A549 (cell line): ENCODE measurements around the gene IGFBP2. TPM values are rescaled to one million over a fixed set of nuclear protein-coding genes. Genes with fewer than 3 reads are reported as not detected.

Source experiments
- ATAC-seq, 2 experiments: fragments of 200-7000 bp in 1 of 2; fragments of >200 bp in 1 of 2; cut with Nextera tagmentation in 1 of 2; cut with Tn5 transposase in 1 of 2; 3 replicates each; pipeline versions ENCODE4 v1.8.0 to v1.9.1; 2018 to 2020; ENCODE audit warnings: mild to moderate bottlenecking in 1 of 2, moderate library complexity in 1 of 2
- CTCF ChIA-PET: fragments of 300-600 bp; sonication (Branson Sonifier 250); formaldehyde crosslinking; extraction: SDS; loops from one replicate; lab custom pipeline; 2021; ENCODE audit warnings: antibody characterized with exemption, inconsistent platforms; lab: Yijun Ruan, JAX
- POLR2A ChIA-PET: fragments of 350-600 bp; formaldehyde crosslinking; extraction: SDS; loops from one replicate; lab custom pipeline; 2021; ENCODE audit warnings: antibody characterized with exemption, inconsistent platforms; lab: Yijun Ruan, JAX
- DNase-seq, 2 experiments: peaks; one replicate each; pipeline versions ENCODE4 v3.0.0 to v3.0.0-alpha.2; 2011 to 2016; ENCODE audit warnings: low read depth in 1 of 2, low spot score in 1 of 2
- FAIRE-seq: peaks from 2 replicates; lab custom pipeline; 2011; peaks lifted over from hg19 to GRCh38; lab: Jason Lieb, UNC
- H3K27ac ChIP-seq, 2 experiments: fragments of >200 bp; sonication (Bioruptor Twin); formaldehyde crosslinking; 3 replicates each; pipeline ENCODE4 v1.5.1; 2016 to 2017
- H3K4me1 ChIP-seq: fragments of >200 bp; sonication (Bioruptor Twin); formaldehyde crosslinking; 3 replicates; pipeline ENCODE4 v1.6.1; 2016
- H3K4me2 ChIP-seq: fragments of >200 bp; sonication (Bioruptor Twin); formaldehyde crosslinking; 3 replicates; pipeline ENCODE4 v1.6.1; 2016
- H3K4me3 ChIP-seq: fragments of >200 bp; sonication (Bioruptor Twin); formaldehyde crosslinking; 3 replicates; pipeline ENCODE4 v1.5.1; 2016
- H3K9me3 ChIP-seq: fragments of >200 bp; sonication (Bioruptor Twin); formaldehyde crosslinking; 3 replicates; pipeline ENCODE4 v1.6.1; 2016
- CHD2 ChIP-seq: fragments of 150-350 bp; IDR thresholded peaks from 2 replicates; pipeline ENCODE4 v1.6.1; 2014; ENCODE audit warnings: low read length; ENCODE audit not compliant: partially characterized antibody
- CHD4 ChIP-seq: fragments of 200-600 bp; sonication (generic); IDR thresholded peaks from 2 replicates; pipeline ENCODE4 v1.6.1; 2016; ENCODE audit warnings: antibody characterized with exemption, mild to moderate bottlenecking, borderline replicate concordance
- CTCF ChIP-seq: fragments of >200 bp; sonication (Bioruptor Twin); formaldehyde crosslinking; IDR thresholded peaks from 3 replicates; pipeline ENCODE4 v1.5.1; 2016
- EHF ChIP-seq: fragments of 250-450 bp; sonication (Bioruptor Pico); IDR thresholded peaks from 2 replicates; pipeline ENCODE4 v1.5.0; 2020; ENCODE audit warnings: mild to moderate bottlenecking
- ELK1 ChIP-seq: fragments of 150-350 bp; IDR thresholded peaks from 2 replicates; pipeline ENCODE4 v1.6.1; 2014; ENCODE audit warnings: low read depth, mild to moderate bottlenecking, low read length
- GATA3 ChIP-seq: IDR thresholded peaks from 2 replicates; pipeline ENCODE4 v1.6.1; 2012; ENCODE audit warnings: borderline replicate concordance
- HEYL ChIP-seq: fragments of 250-450 bp; sonication (Bioruptor Pico); IDR thresholded peaks from 2 replicates; pipeline ENCODE4 v1.8.0; 2021; ENCODE audit warnings: mild to moderate bottlenecking, moderate library complexity
- HOXA7 ChIP-seq: fragments of 250-450 bp; sonication (Bioruptor Pico); IDR thresholded peaks from 2 replicates; pipeline ENCODE4 v1.5.0; 2020; ENCODE audit warnings: mild to moderate bottlenecking, moderate library complexity
- JUN ChIP-seq, 2 experiments: fragments of >200 bp; sonication (Bioruptor Twin); formaldehyde crosslinking; IDR thresholded peaks; 2 replicates in 1 of 2; 3 replicates in 1 of 2; pipeline ENCODE4 v1.6.1; 2016 to 2017
- MAZ ChIP-seq: fragments of 150-350 bp; IDR thresholded peaks from 2 replicates; pipeline ENCODE4 v1.6.1; 2014; ENCODE audit warnings: antibody characterized with exemption, low read depth, low read length, borderline replicate concordance
- MYC ChIP-seq: IDR thresholded peaks from 2 replicates; pipeline ENCODE4 v1.6.1; 2012; ENCODE audit warnings: mild to moderate bottlenecking, inconsistent platforms, low read length, improper control_type of control experiment, borderline replicate concordance
- PHF8 ChIP-seq: fragments of 200-600 bp; sonication (generic); IDR thresholded peaks from 2 replicates; pipeline ENCODE4 v1.6.1; 2016; ENCODE audit warnings: low read depth, mild to moderate bottlenecking, antibody characterized with exemption, moderate library complexity, borderline replicate concordance
- POLR2A ChIP-seq: IDR thresholded peaks from 2 replicates; pipeline ENCODE4 v1.6.1; 2012; ENCODE audit warnings: mild to moderate bottlenecking, low read length
- RAD21 ChIP-seq, 2 experiments: fragments of >200 bp in 1 of 2; sonication (Bioruptor Twin) in 1 of 2; formaldehyde crosslinking in 1 of 2; IDR thresholded peaks in 1 of 2; conservative IDR thresholded peaks in 1 of 2; 2 replicates in 1 of 2; 3 replicates in 1 of 2; pipeline ENCODE4 v1.6.1; 2012 to 2018; ENCODE audit warnings: inconsistent platforms in 1 of 2
- RCOR1 ChIP-seq: fragments of 150-350 bp; IDR thresholded peaks from 2 replicates; pipeline ENCODE4 v1.6.1; 2014; ENCODE audit warnings: antibody characterized with exemption, low read length, low read depth
- SREBF2 ChIP-seq: fragments of 450-650 bp; IDR thresholded peaks from 2 replicates; pipeline ENCODE4 v1.6.1; 2014; ENCODE audit warnings: mild to moderate bottlenecking, moderate library complexity
- TP53 ChIP-seq: fragments of 250-450 bp; sonication (Bioruptor Pico); IDR thresholded peaks from 2 replicates; pipeline ENCODE4 v1.5.0; 2021; ENCODE audit warnings: mild to moderate bottlenecking, moderate library complexity
- ZC3H11A ChIP-seq: fragments of 450-650 bp; IDR thresholded peaks from 2 replicates; pipeline ENCODE4 v1.6.1; 2014; ENCODE audit warnings: antibody characterized with exemption, mild to moderate bottlenecking
- WGBS: methylation state at CpG from one replicate; pipeline ENCODE4 v1.1.6; 2017; ENCODE audit errors: missing lambda C conversion rate; 5-methylcytosine and 5-hydroxymethylcytosine counted together
- polyA plus RNA-seq, 4 experiments: library from polyadenylated mRNA; depleted of rRNA in 3 of 4; stranded (reverse); fragments of >200 nt; fragmentation: RNase III in 1 of 4; extraction: RNeasy Plus Mini Kit Qiagen cat#74134 plus additional on column Dnase treatment in 1 of 4; gene quantifications; 2 replicates in 3 of 4; 3 replicates in 1 of 4; pipeline ENCODE4 v1.2.3, GENCODE V29; 2011 to 2017
- TF ChIP-seq, protein P1 (sequence below): fragments of 200-600 bp; sonication (generic); IDR thresholded peaks from 2 replicates; pipeline ENCODE4 v1.6.1; 2016; ENCODE audit warnings: antibody characterized with exemption, mild to moderate bottlenecking, moderate library complexity
- TF ChIP-seq, protein P2 (sequence below): fragments of 250-450 bp; sonication (Bioruptor Pico); IDR thresholded peaks from 2 replicates; pipeline ENCODE4 v1.5.0; 2021; ENCODE audit warnings: mild to moderate bottlenecking, moderate library complexity, borderline replicate concordance

The IGFBP2 gene
- polyA plus RNA-seq, 2 of the 4 experiments (the other 2 are of a cell fraction): 26.1 to 34.9 TPM

DNA sequence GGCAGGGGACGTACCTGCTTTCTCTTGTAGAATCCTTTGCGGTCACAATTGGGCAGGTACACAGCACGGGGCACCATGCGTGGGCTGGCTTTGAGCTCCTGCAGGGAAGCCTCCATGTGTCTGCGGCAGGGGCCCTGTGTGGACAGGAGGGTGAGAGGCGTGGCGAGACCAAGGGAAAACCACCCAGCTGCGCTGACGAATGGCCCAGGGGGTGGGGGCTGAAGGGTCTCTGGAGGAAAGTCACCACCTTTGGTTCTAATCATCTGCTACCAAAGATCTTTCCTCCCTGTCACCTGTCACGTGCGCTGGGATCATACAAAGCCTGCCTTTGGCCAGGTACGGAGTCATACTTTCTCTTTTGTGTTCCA, 44.9 kb downstream of the IGFBP2 start:
- ChIA-PET POLR2A (no interaction called here), CTCF (interaction anchor here (5.6 kb wide), 1 partner anchor 12 kb away, joined by 29 read pairs; no protein-coding TSS in a partner anchor)
- Histone ChIP-seq H3K27ac (no peak overlapping the region), H3K4me2 (no peak overlapping the region), H3K4me3 (no peak overlapping the region), H3K4me1 (peaks cover 5% of the 10 kb centered on the region; the same call in 1 of the 3 replicates)
- ATAC-seq (no peak), DNase-seq (no peak), FAIRE-seq (no peak)
- WGBS: 83% methylated on average over 11 of the region's 12 CpGs
- no peak for TF ChIP-seq POLR2A
- no peak for TF ChIP-seq CHD4
- no peak for TF ChIP-seq PHF8
- no peak for TF ChIP-seq EHF
- no peak for TF ChIP-seq JUN (IDR thresholded peaks at IDR 0.05)
- TF ChIP-seq, protein P1, sequence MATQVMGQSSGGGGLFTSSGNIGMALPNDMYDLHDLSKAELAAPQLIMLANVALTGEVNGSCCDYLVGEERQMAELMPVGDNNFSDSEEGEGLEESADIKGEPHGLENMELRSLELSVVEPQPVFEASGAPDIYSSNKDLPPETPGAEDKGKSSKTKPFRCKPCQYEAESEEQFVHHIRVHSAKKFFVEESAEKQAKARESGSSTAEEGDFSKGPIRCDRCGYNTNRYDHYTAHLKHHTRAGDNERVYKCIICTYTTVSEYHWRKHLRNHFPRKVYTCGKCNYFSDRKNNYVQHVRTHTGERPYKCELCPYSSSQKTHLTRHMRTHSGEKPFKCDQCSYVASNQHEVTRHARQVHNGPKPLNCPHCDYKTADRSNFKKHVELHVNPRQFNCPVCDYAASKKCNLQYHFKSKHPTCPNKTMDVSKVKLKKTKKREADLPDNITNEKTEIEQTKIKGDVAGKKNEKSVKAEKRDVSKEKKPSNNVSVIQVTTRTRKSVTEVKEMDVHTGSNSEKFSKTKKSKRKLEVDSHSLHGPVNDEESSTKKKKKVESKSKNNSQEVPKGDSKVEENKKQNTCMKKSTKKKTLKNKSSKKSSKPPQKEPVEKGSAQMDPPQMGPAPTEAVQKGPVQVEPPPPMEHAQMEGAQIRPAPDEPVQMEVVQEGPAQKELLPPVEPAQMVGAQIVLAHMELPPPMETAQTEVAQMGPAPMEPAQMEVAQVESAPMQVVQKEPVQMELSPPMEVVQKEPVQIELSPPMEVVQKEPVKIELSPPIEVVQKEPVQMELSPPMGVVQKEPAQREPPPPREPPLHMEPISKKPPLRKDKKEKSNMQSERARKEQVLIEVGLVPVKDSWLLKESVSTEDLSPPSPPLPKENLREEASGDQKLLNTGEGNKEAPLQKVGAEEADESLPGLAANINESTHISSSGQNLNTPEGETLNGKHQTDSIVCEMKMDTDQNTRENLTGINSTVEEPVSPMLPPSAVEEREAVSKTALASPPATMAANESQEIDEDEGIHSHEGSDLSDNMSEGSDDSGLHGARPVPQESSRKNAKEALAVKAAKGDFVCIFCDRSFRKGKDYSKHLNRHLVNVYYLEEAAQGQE: no peak
- no peak for TF ChIP-seq GATA3
- no peak for TF ChIP-seq MYC
- no peak for TF ChIP-seq RCOR1
- no peak for TF ChIP-seq RAD21 (conservative IDR thresholded peaks at IDR 0.05 in 1 of 2, IDR thresholded peaks at IDR 0.05 in 1 of 2)
- no peak for TF ChIP-seq HEYL (CRISPR knock-in tag)
- no peak for TF ChIP-seq ZC3H11A
- TF ChIP-seq TP53: no peak
- TF ChIP-seq, protein P2, sequence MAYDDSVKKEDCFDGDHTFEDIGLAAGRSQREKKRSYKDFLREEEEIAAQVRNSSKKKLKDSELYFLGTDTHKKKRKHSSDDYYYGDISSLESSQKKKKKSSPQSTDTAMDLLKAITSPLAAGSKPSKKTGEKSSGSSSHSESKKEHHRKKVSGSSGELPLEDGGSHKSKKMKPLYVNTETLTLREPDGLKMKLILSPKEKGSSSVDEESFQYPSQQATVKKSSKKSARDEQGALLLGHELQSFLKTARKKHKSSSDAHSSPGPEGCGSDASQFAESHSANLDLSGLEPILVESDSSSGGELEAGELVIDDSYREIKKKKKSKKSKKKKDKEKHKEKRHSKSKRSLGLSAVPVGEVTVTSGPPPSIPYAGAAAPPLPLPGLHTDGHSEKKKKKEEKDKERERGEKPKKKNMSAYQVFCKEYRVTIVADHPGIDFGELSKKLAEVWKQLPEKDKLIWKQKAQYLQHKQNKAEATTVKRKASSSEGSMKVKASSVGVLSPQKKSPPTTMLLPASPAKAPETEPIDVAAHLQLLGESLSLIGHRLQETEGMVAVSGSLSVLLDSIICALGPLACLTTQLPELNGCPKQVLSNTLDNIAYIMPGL (CRISPR knock-in tag): no peak
- TF ChIP-seq MAZ: no peak
- TF ChIP-seq HOXA7: no peak
- TF ChIP-seq ELK1: no peak
- TF ChIP-seq CTCF: no peak
- TF ChIP-seq SREBF2: no peak
- TF ChIP-seq CHD2: no peak
- TF ChIP-seq, all 56 proteins: peak for 0
- H3K9me3 ChIP-seq: no peaks in the 10 kb centered on the region
